ENCODE results near the gene PAH.
"Not testable (repeated sequence)": the region's sequence is repeated elsewhere in the genome, so short reads cannot be mapped to it uniquely, and the experiment has no call there.

- TF ChIP-seq CTCF (conservative IDR thresholded peaks at IDR 0.05; ENCODE audit: low read depth, low read length); CEBPB (IDR thresholded peaks at IDR 0.05; ENCODE audit: low read depth, low read length); POLR2A (IDR thresholded peaks at IDR 0.05; ENCODE audit: low read depth, low read length): not testable (repeated sequence)
These were observed 84.2 kb downstream of the PAH start for GRCh38 chr12:102832826-102833225.

Data from IMR-90 (cell line).